ENCODE data around the gene MYO1B.

Gene MYO1B

DNA sequence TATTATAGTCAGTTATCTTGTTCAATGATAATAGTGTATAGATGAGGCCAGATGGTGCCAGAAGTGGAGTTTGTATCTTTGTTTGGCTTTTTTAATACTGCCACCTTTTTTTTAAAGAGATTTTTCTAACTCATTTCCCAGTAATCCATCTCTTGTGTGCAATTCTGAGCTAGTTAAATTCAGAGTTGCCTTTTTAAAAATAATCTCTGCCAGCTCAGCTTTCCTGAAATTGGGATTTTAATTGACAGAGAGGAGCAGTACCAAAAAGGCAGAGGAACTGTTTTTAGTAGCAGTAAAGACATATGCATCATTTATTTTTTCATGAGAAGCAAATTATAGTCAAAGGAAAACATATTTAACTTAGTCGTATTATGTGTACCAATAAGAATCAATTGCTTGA is 185.3 kb downstream of the MYO1B start:
- Histone ChIP-seq H3K27ac (ENCODE audit: insufficient read depth, low read depth, low read length, poor library complexity, severe bottlenecking) (no peak overlapping the region), H3K9me3 (ENCODE audit: control insufficient read depth, low read length) (no peaks in the 10 kb centered on the region), H3K4me3 (ENCODE audit: insufficient read depth, low read depth, low read length) (no peak overlapping the region), H3K27me3 (ENCODE audit: control insufficient read depth, insufficient read depth, low read length, poor library complexity, severe bottlenecking) (no peaks in the 10 kb centered on the region), H3K36me3 (ENCODE audit: control insufficient read depth, insufficient read depth, low read length) (no peaks in the 10 kb centered on the region), H3K4me1 (ENCODE audit: control insufficient read depth, insufficient read depth, low read length) (no peaks in the 10 kb centered on the region)
- 86% methylated on average over 1 of the region's 1 CpG; no CpG with 5 or more reads in 1 of the 2 experiments for WGBS, 2 experiments

DNA sequence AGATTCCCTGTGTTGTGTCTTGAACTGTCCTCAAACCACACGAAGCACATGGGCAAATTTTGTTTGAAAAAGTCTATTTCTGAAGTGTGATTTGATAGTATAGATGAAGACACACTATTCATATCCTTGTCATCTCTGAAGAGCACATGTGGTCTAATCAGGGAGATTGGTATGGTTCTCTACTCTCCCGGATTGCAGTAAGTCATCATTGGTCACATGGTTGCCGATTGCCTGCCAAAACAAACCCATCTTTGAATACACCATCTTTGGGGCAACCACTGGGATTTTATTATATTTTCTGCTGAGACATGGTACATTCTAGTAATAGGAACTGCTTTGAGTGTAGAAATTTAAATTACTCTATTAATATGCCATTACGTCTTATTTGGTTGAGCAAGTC is 186.9 kb downstream of the MYO1B start:
- no peak overlapping the region for H3K4me3 ChIP-seq (ENCODE audit: insufficient read depth, low read depth, low read length)
- no peak overlapping the region for H3K27ac ChIP-seq (ENCODE audit: insufficient read depth, low read depth, low read length, poor library complexity, severe bottlenecking)
- H3K4me1 ChIP-seq (ENCODE audit: control insufficient read depth, insufficient read depth, low read length) = no peaks in the 10 kb centered on the region
- no peaks in the 10 kb centered on the region for H3K27me3 ChIP-seq (ENCODE audit: control insufficient read depth, insufficient read depth, low read length, poor library complexity, severe bottlenecking)
- no peaks in the 10 kb centered on the region for H3K9me3 ChIP-seq (ENCODE audit: control insufficient read depth, low read length)
- no peaks in the 10 kb centered on the region for H3K36me3 ChIP-seq (ENCODE audit: control insufficient read depth, insufficient read depth, low read length)
- 96 to 100% methylated on average over 2 to 4 of the region's 4 CpGs for WGBS, 2 experiments

DNA sequence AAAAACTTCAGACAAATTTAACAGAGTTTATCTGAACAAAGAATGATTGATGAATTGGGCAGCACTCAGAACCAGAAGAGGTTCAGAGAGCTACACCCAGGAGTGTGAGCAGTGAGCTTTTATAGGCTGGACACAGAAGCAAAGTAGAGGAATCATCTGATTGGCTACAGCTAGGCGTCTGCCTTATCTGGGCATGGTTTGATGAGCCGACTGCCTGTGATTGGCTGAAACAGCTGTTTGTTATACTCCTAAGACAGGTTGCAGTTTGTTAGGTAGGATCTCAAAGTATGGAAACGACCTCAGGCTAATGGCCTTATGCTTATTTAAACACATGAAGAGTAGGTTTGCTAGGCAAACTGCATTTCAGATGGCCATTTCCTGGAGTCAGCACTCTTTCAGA is 188.9 kb downstream of the MYO1B start:
- H3K4me3 ChIP-seq (ENCODE audit: insufficient read depth, low read depth, low read length) = no peak overlapping the region
- 90 to 94% methylated on average over 3 of the region's 3 CpGs for WGBS, 2 experiments
- H3K4me1 ChIP-seq (ENCODE audit: control insufficient read depth, insufficient read depth, low read length) = no peaks in the 10 kb centered on the region
- no peak overlapping the region for H3K27ac ChIP-seq (ENCODE audit: insufficient read depth, low read depth, low read length, poor library complexity, severe bottlenecking)
- no peaks in the 10 kb centered on the region for H3K9me3 ChIP-seq (ENCODE audit: control insufficient read depth, low read length)
- H3K36me3 ChIP-seq (ENCODE audit: control insufficient read depth, insufficient read depth, low read length) = no peaks in the 10 kb centered on the region
- H3K27me3 ChIP-seq (ENCODE audit: control insufficient read depth, insufficient read depth, low read length, poor library complexity, severe bottlenecking) = no peaks in the 10 kb centered on the region

DNA sequence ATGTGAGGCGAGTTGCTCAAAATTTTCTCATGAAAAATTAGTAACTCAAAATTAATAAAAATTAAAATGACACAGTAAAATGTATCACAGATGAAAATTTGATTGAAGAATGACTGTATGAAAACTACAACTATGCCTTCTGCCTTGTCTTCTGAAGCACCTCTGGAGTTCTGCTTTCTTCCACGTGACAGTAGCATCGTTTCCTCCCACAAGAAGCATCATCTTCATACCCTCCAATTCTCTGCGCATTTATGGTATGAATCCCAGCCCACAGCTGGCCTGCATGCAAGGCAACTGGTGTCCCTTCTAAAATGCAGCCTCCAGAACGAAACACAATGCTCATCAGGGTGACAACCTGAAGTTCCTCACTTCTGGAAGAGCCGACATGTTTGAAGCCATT is 189.9 kb downstream of the MYO1B start:
- Histone ChIP-seq H3K4me1 (ENCODE audit: control insufficient read depth, insufficient read depth, low read length) (no peaks in the 10 kb centered on the region), H3K4me3 (ENCODE audit: insufficient read depth, low read depth, low read length) (no peak overlapping the region), H3K36me3 (ENCODE audit: control insufficient read depth, insufficient read depth, low read length) (no peaks in the 10 kb centered on the region), H3K27me3 (ENCODE audit: control insufficient read depth, insufficient read depth, low read length, poor library complexity, severe bottlenecking) (no peaks in the 10 kb centered on the region), H3K9me3 (ENCODE audit: control insufficient read depth, low read length) (no peaks in the 10 kb centered on the region), H3K27ac (ENCODE audit: insufficient read depth, low read depth, low read length, poor library complexity, severe bottlenecking) (no peak overlapping the region)
- WGBS, 2 experiments = 95 to 98% methylated on average over 5 of the region's 6 CpGs

DNA sequence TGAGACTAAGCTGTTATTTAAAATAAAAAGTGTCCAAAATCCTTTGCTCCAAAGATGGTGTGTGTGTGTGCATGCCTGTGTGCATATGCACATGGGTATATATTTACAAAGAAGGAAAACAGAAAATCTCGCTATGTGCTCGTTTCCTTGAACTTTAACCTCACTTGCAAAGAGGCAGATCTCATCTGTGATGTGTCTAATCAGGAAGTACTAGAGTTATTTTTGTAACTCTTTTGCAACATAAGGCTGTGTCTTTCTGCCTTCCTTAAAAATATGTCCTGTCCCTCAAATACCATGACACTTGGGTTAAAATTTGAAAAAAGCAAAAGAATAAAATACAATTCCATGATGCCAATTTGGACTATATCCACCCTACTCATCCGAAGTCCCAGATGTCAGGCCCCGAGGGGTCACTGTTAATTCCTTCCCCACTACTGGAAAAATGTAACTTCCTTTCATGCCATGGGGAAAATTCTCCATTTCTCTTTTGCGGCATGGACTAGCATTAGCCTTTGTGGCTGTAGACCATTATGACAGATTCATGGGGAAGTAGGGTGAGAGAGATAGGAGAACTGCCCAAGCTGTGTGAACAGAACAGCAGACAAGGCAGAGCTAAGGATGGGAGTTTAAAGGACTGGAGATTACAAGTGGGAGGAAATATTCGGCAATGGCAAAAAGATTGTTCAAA is 191.3 kb downstream of the MYO1B start:
- no peak overlapping the region for H3K4me3 ChIP-seq (ENCODE audit: insufficient read depth, low read depth, low read length)
- no peaks in the 10 kb centered on the region for H3K36me3 ChIP-seq (ENCODE audit: control insufficient read depth, insufficient read depth, low read length)
- no peaks in the 10 kb centered on the region for H3K27me3 ChIP-seq (ENCODE audit: control insufficient read depth, insufficient read depth, low read length, poor library complexity, severe bottlenecking)
- no peaks in the 10 kb centered on the region for H3K4me1 ChIP-seq (ENCODE audit: control insufficient read depth, insufficient read depth, low read length)
- no peak overlapping the region for H3K27ac ChIP-seq (ENCODE audit: insufficient read depth, low read depth, low read length, poor library complexity, severe bottlenecking)
- WGBS, 2 experiments = 93 to 98% methylated on average over 5 of the region's 6 CpGs
- H3K9me3 ChIP-seq (ENCODE audit: control insufficient read depth, low read length) = no peaks in the 10 kb centered on the region

DNA sequence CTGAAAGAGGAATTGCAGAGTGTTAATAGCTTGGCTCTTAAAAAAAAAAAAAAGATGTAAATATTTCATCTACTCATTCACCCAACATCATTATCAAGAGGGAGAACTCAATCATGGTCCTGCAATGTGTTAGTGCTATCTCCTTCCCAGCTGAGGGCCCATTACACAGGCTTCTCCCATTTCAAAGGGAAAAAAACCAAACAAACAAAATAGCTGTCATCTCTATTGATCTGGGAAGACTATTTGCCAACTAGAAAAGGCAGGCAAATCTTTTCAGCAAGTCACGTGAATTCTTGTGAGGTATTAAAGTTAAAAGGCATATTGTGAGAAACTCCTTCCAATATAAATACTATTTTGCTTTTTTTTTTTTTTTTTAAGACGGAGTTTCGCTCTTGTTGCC is 194.3 kb downstream of the MYO1B start:
- WGBS, 2 experiments = 80 to 90% methylated on average over 1 to 3 of the region's 3 CpGs
- Histone ChIP-seq H3K4me1 (ENCODE audit: control insufficient read depth, insufficient read depth, low read length) (no peaks in the 10 kb centered on the region), H3K4me3 (ENCODE audit: insufficient read depth, low read depth, low read length) (no peak overlapping the region), H3K36me3 (ENCODE audit: control insufficient read depth, insufficient read depth, low read length) (no peaks in the 10 kb centered on the region), H3K27me3 (ENCODE audit: control insufficient read depth, insufficient read depth, low read length, poor library complexity, severe bottlenecking) (no peaks in the 10 kb centered on the region), H3K27ac (ENCODE audit: insufficient read depth, low read depth, low read length, poor library complexity, severe bottlenecking) (no peak overlapping the region), H3K9me3 (ENCODE audit: control insufficient read depth, low read length) (no peaks in the 10 kb centered on the region)

DNA sequence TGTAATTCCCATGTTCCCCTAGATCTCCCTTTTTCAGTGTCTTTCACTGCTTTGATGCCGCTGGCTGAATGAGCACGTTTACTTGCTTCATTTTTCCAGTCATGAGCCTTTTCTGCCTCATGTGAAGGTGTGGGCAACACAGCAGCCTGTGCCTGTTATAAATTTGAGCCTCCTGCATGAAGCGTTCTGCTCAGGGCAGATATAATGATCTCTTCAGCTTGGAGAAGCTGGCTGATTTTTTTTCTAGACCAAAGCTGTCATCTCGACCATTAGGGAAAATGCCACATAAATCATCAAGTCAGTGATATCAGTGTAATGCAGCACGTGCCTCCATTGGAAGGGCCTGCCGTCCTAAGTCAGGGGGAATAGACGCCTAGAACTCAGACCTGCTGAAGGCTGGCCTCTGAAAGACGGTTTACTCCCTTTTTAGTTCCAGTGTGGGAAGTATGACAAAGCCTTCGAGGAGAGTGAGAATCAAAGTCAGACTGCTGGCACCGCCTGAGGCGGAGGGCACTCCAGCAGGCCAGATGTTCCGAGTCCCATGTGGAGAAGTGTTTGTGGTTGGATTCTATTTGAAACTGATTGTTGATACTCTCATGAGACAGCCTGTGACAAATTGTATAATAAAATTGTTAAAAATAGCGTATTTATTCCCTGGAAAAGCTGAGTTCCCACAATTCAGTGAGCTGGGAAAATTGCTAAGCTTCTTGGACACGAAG is 196.5 kb downstream of the MYO1B start:
- no peaks in the 10 kb centered on the region for H3K9me3 ChIP-seq (ENCODE audit: control insufficient read depth, low read length)

DNA sequence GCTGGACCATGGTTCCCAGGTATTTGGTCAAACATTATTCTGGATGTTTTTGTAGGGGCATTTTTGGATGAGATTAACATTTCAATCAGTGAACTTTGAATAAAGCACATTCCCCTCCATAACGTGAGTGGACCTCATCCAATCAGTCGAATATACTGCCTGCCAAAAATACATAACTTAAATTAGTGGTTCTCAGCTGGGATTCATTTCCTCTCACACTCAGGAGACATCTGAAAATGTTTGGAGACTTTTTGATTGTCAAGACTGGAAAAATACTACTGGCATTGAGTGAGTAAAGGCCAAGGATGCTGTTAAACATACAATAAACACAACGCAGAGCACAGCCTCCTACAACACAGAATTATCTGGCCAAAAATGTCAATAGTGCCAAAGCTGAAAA is 198.2 kb downstream of the MYO1B start:
- no peaks in the 10 kb centered on the region for H3K36me3 ChIP-seq (ENCODE audit: control insufficient read depth, insufficient read depth, low read length)
- no peaks in the 10 kb centered on the region for H3K9me3 ChIP-seq (ENCODE audit: control insufficient read depth, low read length)
- no peaks in the 10 kb centered on the region for H3K4me1 ChIP-seq (ENCODE audit: control insufficient read depth, insufficient read depth, low read length)
- 85 to 87% methylated on average over 2 to 3 of the region's 3 CpGs for WGBS, 2 experiments
- H3K27ac ChIP-seq (ENCODE audit: insufficient read depth, low read depth, low read length, poor library complexity, severe bottlenecking) = no peak overlapping the region
- H3K27me3 ChIP-seq (ENCODE audit: control insufficient read depth, insufficient read depth, low read length, poor library complexity, severe bottlenecking) = no peaks in the 10 kb centered on the region
- H3K4me3 ChIP-seq (ENCODE audit: insufficient read depth, low read depth, low read length) = no peak overlapping the region

More for the DNA sequence above, 196.5 kb downstream of the MYO1B start:
- Histone ChIP-seq H3K27me3 (ENCODE audit: control insufficient read depth, insufficient read depth, low read length, poor library complexity, severe bottlenecking) (no peaks in the 10 kb centered on the region), H3K36me3 (ENCODE audit: control insufficient read depth, insufficient read depth, low read length) (no peaks in the 10 kb centered on the region), H3K4me3 (ENCODE audit: insufficient read depth, low read depth, low read length) (no peak overlapping the region), H3K4me1 (ENCODE audit: control insufficient read depth, insufficient read depth, low read length) (no peaks in the 10 kb centered on the region), H3K27ac (ENCODE audit: insufficient read depth, low read depth, low read length, poor library complexity, severe bottlenecking) (no peak overlapping the region)
- WGBS, 2 experiments = 91 to 92% methylated on average over 14 of the region's 14 CpGs

DNA sequence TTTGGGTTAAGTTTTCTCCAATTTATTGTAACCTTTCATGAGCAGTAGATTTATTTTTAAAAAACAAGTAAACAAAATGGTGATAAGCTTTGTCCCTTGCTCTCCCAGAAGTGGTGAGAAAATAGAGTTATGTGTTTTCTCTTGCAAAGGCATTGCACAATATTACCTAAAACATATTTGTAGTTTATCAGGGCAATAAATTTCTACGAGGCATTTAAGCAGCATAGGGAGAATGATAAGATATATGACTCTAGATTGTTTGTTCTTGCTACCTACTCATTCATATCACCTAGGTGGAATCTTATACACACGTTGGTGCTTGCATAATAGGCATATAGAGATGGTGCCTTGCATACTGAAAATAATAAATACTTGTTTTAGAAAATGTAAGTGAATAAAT is 201.7 kb downstream of the MYO1B start:
- Histone ChIP-seq H3K27me3 (ENCODE audit: control insufficient read depth, insufficient read depth, low read length, poor library complexity, severe bottlenecking) (no peaks in the 10 kb centered on the region), H3K9me3 (ENCODE audit: control insufficient read depth, low read length) (no peaks in the 10 kb centered on the region), H3K4me1 (ENCODE audit: control insufficient read depth, insufficient read depth, low read length) (no peaks in the 10 kb centered on the region), H3K4me3 (ENCODE audit: insufficient read depth, low read depth, low read length) (no peak overlapping the region), H3K36me3 (ENCODE audit: control insufficient read depth, insufficient read depth, low read length) (no peaks in the 10 kb centered on the region), H3K27ac (ENCODE audit: insufficient read depth, low read depth, low read length, poor library complexity, severe bottlenecking) (no peak overlapping the region)
- no CpG with 5 or more reads among the region's 2 CpGs for whole genome bisulfite sequencing, 2 experiments

DNA sequence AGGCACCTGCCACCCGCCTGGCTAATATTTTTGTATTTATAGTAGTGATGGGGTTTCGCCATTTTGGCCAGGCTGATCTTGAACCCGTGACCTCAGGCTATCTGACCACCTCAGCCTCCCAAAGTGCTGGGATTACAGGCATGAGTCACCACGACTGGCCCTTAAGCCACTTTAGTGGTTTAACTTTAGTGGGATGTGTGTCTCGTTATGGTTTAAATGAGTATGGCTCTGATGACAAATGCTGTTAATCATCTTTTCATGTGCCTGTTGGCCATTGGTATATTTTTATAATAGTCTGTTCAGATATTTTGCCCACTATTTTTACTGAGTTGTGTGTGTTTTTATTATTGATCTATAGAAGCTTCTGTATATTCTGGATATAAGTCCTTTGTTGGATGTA is 205.9 kb downstream of the MYO1B start:
- Histone ChIP-seq H3K27me3 (ENCODE audit: control insufficient read depth, insufficient read depth, low read length, poor library complexity, severe bottlenecking) (no peaks in the 10 kb centered on the region), H3K36me3 (ENCODE audit: control insufficient read depth, insufficient read depth, low read length) (no peaks in the 10 kb centered on the region), H3K4me1 (ENCODE audit: control insufficient read depth, insufficient read depth, low read length) (no peaks in the 10 kb centered on the region), H3K27ac (ENCODE audit: insufficient read depth, low read depth, low read length, poor library complexity, severe bottlenecking) (no peak overlapping the region), H3K4me3 (ENCODE audit: insufficient read depth, low read depth, low read length) (no peak overlapping the region), H3K9me3 (ENCODE audit: control insufficient read depth, low read length) (peaks cover 2% of the 10 kb centered on the region)
- WGBS, 2 experiments = 69% methylated on average over 5 of the region's 5 CpGs

Data from ectodermal cell (in vitro differentiated cells).